Measurements from ENCODE around the gene C5AR1.

DNA sequence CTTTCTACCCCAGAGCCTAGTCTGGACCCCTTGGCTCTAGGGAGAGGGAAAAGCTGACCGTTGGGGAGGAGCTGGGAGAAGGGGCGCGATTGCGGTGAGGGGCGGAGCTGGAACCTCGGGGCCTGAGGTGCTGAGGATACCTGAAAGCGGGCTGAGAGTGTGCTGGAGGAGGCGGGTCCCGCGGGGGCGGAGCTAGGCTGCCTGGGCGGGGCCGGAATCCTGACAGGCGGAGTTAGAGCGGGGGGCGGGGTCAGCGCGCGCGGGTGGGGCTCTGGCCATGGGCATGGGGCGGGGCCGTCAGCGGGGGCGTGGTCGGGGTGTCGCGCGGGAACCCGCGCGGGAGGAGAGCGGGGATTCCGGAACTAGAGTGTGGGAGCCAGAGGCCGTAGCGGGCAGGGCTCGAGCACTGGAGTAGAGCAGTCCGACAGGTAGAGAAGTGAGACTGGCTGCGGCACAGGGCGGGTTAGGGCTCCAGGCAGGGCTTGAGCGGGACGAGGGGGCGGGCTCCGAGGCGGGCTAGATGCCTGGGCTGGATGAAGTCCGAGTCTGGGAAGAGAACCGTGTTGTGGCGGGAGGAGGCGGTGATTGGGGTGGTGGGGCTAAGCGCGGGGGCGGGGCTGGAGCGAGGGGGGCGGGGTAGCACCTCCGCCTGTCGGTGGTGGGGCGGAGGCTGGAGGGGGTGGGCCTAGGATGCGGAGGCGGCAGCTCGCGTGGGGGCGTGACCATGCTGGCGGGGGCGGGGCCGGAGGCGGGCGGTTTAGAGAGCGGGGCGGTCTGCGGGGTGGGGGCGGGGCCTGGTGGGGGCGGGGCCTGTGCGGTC lies 35.4 kb upstream of the C5AR1 start, which contains the start of gene INAFM1:
- TF ChIP-seq, protein P1, sequence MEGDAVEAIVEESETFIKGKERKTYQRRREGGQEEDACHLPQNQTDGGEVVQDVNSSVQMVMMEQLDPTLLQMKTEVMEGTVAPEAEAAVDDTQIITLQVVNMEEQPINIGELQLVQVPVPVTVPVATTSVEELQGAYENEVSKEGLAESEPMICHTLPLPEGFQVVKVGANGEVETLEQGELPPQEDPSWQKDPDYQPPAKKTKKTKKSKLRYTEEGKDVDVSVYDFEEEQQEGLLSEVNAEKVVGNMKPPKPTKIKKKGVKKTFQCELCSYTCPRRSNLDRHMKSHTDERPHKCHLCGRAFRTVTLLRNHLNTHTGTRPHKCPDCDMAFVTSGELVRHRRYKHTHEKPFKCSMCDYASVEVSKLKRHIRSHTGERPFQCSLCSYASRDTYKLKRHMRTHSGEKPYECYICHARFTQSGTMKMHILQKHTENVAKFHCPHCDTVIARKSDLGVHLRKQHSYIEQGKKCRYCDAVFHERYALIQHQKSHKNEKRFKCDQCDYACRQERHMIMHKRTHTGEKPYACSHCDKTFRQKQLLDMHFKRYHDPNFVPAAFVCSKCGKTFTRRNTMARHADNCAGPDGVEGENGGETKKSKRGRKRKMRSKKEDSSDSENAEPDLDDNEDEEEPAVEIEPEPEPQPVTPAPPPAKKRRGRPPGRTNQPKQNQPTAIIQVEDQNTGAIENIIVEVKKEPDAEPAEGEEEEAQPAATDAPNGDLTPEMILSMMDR (IDR thresholded peaks at IDR 0.05) = no peak
- TF ChIP-seq POLR2AphosphoS5 (IDR thresholded peaks at IDR 0.05) = peak; percentile 82
- peak; percentile 79 for TF ChIP-seq POLR2A (IDR thresholded peaks at IDR 0.05)

Data from prostate gland (tissue), 2 donors.